DMS53 (cell line): Measurements from ENCODE around the gene CHCHD6.

ENCODE experiments used
- DNase-seq: peaks from one replicate; lab custom pipeline; 2025; lab: John Stamatoyannopoulos, UW

Gene CHCHD6

DNA sequence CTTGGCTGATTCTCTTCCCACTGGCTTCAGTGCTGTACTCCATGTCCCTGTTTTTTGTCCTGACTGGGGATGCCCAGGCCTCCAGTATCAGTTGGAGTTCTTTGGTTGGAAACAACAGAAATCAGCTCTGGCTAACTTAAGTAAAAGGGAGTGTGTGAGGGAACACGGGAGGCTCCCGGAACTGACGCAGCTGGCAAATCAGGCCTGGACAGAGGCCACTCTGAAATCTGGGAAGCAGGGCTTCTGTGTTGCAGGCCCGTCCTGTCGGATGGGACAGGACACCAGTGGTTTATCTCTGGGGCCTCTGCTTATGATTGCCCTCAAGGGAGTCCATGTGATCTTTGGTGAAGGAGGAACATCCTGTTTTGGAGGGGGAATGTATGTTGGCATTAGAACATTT, 124.3 kb downstream of the CHCHD6 start:
- DNase-seq, result no peak

DNA sequence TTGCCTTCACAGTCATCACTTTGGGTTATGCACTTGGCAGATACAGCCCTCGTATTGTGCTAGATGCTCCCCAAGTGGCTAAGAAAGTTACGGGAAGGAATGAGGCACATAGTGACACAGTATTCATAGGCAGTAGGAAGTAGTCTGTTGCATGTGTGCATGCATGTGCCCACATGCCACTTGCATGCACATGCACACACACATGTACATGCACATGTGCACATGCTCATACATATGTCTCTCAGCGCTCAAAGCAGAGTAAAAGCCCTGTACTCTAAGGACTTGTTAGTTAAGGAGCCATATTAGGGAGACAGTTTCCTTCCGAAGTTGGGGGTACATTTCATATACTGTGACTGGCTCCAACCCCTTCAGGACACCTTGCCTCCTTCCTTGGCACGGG, 128.9 kb downstream of the CHCHD6 start:
- no peak for DNase-seq

DNA sequence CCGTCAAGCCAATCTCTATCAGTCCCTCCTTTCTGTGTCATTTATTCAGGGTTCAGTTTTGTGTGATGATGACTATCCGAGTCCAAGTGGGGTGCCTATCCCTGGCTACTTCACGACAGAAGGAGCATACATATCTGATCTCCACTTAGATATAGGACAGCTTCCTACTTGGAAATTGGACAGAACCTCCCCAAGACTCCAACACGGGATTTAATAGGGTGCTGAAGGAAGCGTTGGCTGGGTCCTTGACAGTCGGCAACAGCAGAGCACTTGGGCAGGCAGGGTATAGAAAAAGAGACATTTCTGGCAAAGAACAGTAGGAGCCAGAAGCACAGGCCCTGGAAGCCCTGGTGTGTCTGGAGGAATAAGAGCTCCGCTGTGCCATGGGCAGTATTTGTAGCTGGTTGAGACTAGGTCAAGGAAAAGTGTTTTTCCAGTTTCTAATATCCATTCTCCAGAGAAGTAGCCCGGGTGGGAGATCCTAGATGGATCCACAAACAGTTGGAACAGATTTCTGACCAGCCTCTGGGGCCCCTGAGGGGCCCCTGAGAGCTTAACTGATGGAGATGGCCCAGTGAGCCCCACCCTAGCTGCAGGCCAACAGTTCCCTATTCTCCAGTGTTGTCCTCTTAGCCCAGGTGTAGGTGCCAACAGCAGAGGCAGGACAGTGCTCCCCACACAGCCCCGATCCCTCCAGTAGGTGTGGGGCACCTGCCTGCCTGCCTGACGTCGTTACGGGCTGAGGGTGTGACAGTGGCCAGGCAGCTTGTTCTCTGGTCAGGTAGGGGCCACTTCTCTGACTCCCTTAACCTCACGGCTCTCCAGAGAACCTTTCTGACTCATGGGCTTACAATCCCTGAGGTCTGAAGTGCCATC, 130.8 kb downstream of the CHCHD6 start:
- peak; percentile 8 for DNase-seq

- DNase-seq, result no peak
Observed at GRCh38 chr3:126835472-126836219, 131.6 kb downstream of the CHCHD6 start.

GRCh38 chr3:126836220-126836860, 132.3 kb downstream of the CHCHD6 start:
- no peak for DNase-seq

GRCh38 chr3:126837773-126838172, 133.7 kb downstream of the CHCHD6 start:
- DNase-seq, result no peak

DNA sequence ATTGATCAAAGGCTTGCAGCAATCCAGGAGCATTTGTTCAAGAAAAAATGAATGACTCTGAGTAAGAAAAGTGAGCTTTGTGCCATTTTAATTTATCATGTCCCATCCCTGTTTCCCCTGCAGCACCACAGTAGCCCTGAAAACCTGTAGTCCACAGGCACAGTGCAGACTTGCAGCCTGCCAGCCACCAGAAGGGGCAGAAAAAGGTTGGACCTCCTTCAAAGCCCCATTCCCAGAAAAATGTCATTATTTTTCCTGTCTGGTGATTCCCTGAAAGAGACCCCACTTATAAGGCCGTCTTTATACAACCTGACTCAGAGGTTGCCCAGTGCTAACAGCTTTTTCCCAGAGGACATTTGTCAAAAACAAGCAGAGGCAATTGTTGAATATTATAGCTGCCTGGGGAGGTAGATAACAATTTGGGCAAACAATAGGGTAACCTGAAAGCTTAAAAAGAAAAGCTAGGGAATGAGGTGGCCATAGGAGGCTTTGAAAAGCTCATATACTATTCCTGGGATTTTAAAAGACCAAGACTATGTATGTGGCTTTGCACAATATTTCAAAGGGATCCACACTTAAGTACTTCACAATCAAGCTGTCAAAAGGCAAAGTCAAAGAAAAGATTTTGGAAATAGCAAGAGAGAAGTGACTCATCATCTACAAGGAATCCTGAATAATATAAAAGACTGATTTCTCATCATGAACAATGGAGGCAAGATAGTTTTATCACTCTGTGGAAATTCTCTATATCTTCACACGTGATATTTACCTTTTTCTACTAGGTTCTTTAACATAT, 142.1 kb downstream of the CHCHD6 start:
- no peak for DNase-seq

GRCh38 chr3:126847061-126847460, 143.0 kb downstream of the CHCHD6 start:
- no peak for DNase-seq

DNA sequence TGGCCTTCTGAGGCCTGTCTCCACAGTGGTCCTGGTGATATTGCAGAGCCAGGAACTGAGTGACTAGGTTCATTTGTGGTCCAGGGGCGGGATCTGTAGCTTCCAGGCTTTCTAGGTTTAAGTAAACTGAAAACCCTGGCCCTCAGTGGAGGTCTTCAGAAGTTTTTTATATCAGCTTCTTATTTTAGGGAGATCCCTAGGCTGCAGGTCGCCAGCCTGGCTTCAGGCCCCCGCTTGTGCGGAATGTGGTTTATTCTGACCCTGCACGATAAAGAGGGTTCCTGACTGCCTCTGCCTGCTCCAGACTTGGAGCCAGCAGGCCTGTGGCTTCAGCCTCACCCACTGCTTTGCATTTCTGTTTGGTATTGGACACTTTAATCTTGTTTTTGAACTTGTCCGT, 145.0 kb downstream of the CHCHD6 start:
- DNase-seq, result no peak

DNA sequence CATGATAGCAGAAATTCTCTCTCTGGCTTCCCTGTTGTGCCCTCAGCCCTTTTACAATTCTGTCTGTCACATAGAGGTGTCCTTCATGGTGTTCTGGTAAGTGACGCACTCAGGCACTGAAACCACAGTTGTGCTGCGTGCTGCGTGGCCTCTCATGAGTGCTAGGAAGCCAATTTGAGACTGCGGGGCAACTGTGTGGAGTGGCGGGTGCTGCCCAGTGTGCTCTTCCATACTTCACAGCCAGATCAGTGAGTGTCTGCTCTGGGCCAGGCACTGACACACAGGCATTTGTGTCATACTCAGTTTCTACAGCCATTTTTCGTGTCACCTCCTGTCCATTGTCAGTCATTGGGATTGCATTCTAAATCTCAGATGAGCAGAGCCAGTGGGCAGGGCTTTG, 145.7 kb downstream of the CHCHD6 start:
- DNase-seq, result no peak

- no peak for DNase-seq
Observed at GRCh38 chr3:126850370-126851085, 146.5 kb downstream of the CHCHD6 start.

GRCh38 chr3:126851382-126851781, 147.3 kb downstream of the CHCHD6 start:
- DNase-seq, result no peak

DNA sequence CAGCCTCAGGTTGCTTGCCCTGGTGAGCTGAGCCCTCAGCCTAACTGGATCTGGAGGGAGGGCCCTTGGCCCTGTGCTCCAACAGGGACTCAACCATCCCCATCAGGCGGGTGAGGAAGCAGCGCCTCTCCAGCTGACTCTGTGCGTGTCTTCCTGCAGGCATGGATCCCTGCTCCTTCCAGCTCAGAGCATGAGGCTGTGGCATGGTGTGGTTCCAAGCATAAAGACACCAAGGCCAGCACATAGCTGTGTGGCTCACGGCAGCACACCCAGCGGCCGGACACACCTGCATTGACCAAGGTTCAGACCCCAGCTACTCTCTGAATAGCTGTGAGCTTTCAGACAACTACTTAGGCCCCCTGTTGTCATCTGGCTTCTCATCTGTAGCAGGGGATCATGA, 147.9 kb downstream of the CHCHD6 start:
- DNase-seq, result no peak

GRCh38 chr3:126852511-126852910, 148.5 kb downstream of the CHCHD6 start:
- no peak for DNase-seq

GRCh38 chr3:126854666-126855065, 150.6 kb downstream of the CHCHD6 start:
- DNase-seq, result no peak

DNA sequence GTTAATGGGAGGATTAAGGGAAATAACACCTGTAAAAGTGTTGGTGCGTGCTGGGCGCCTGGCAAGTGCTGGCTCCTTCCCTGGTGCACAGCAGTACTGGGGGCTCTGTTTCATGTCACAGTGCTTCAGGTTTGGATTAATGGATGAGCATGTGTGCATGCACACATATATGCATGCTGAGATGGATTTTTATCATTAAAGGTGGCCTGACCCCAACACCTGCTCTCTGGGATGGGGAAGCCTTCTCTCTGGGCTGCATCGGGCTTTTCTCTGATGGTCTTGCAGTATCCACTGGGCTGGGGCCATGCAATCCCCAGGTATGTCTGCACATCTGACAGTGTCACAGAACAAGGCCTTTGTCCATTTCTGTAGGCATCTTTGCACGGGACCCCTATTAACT, 151.3 kb downstream of the CHCHD6 start:
- DNase-seq, result no peak

DNA sequence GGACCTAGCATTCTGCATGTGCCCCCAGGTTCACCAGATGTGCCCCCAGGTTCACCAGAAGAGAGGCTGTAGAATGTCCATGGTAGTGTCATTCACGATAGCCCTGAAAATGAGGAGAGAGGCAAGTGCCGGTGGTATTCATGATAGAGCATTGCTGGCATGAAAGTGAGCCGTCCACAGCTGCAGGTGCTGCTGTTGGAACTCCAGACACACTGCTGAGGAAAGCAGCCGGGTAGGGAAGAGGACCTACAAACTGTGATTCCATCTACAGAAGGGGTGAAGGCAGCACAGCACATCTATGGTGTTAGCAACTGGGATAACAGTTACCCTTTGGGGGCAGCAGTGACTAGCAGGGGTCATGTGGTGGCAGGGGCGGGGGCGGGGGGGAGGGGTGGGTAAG, 153.9 kb downstream of the CHCHD6 start:
- no peak for DNase-seq

GRCh38 chr3:126858401-126858800, 154.4 kb downstream of the CHCHD6 start:
- DNase-seq, result no peak

DNA sequence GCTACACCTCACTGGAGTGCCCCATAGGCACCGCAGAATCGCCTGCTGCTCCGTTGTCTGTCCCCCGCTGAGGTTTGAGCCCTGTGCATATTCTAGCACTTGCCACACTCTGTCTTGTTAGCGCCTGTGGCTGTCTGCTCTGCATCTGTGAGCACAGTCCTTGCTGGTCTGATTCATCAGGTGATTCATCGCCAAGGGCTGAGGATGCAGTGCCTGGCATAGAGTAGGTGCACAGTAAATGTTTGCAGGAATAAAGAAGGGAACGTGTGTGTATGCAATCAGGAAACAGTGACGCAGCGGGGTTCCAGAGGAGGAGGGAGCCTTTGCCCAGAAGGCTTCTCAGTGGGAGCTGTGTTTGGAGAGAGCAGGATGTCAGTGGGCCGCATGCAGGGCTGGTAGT, 154.8 kb downstream of the CHCHD6 start:
- DNase-seq, result no peak

DNA sequence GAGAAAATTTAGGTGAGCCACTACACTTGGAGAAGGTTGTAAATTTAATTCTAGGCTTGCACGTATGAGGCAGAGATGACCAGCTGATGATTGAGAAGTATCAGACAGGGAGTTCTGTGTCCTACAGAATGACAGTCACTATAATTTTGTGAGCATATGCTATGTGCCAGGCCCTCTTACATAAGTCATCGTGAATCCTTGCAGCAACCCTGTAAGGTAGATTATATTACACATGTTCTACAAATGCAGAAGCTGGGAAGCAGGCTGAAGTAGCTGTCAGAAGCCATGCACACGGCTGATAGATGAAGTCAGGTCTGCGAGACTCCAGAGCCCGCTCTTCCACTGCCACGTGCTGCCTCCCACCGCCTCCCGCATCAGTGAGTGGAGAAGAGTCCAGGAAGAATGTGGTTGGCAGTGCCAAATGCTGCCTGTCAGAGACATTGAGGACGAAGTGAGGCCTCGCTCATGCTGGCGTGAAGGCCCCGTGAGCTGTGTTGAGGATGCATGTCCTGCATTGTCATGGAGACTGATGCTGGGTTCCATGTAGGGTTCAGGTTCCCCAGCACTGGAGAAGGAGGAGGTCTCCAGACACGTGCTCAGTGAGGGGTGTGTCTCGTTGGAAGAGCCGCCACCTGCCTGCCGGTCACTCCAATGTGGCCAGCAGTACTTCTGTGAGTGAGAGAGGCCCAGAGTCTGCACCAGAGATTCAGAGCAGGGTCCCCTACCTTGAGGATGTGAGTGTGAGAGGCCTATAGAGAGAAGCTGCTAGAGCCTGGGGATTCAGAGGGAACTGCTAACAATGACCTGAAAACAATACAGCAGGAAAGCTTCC, 155.6 kb downstream of the CHCHD6 start:
- DNase-seq, result no peak
